ENCODE measurements around the gene BBLN.
"Not testable (repeated sequence)": the region's sequence is repeated elsewhere in the genome, so short reads cannot be mapped to it uniquely, and the experiment has no call there.

DNA sequence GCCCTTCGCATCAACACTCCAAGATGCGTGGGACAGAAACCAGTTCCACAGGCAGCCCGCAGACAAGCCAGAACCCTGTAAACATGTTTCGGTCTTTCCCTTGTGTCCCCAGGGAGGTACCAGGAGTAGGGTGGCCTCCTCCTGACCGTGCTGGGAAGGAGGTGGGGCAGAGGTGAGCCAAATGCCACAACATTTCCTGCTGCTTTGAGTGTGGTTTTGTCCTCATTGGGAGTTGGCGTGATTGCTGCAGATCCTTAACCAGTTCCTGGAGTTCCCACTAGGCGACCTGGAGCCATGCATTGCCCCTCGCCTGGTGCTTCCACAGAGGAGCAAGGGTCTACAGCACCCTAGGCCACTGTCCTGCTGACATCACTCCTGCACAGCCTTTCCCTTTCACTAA, 24.5 kb upstream of the BBLN start:
- TF ChIP-seq, protein P1, sequence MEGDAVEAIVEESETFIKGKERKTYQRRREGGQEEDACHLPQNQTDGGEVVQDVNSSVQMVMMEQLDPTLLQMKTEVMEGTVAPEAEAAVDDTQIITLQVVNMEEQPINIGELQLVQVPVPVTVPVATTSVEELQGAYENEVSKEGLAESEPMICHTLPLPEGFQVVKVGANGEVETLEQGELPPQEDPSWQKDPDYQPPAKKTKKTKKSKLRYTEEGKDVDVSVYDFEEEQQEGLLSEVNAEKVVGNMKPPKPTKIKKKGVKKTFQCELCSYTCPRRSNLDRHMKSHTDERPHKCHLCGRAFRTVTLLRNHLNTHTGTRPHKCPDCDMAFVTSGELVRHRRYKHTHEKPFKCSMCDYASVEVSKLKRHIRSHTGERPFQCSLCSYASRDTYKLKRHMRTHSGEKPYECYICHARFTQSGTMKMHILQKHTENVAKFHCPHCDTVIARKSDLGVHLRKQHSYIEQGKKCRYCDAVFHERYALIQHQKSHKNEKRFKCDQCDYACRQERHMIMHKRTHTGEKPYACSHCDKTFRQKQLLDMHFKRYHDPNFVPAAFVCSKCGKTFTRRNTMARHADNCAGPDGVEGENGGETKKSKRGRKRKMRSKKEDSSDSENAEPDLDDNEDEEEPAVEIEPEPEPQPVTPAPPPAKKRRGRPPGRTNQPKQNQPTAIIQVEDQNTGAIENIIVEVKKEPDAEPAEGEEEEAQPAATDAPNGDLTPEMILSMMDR (conservative IDR thresholded peaks at IDR 0.05 in 1 of 2, IDR thresholded peaks at IDR 0.05 in 1 of 2; ENCODE audit: extremely low read depth in 1 of 2, insufficient read depth in 1 of 2, low read depth in 1 of 2, low read length in 2 of 2), result not testable (repeated sequence)
- TF ChIP-seq EZH2 (IDR thresholded peaks at IDR 0.05; ENCODE audit: borderline replicate concordance, low read length), result not testable (repeated sequence)
